ENCODE measurements around the gene VPS9D1.

DNA sequence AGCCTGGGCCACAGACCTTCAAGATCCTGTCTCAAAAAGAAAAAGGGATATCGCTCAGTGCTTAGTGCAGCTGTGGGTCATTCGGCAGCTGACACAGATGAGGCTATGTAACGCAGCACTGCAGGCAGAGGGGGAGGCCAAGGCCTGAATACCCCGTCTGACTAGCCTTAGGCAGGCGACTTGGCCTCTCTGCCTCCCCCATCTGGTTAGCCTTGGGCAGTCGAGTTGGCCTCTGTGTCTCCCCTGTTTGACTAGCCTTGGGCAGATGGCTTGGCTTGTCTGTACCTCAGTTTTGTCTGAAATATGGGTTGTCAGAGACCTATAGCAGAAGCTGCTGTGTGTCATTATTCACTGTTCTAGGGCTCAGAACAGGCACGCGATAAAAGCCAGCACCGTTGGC is 53.1 kb downstream of the VPS9D1 start:
- TF ChIP-seq POLR2A (IDR thresholded peaks at IDR 0.05; ENCODE audit: low read length) (no peak), NR3C1 (IDR thresholded peaks at IDR 0.05) (no peak), CTCF (IDR thresholded peaks at IDR 0.05) (no peak), KDM5A (IDR thresholded peaks at IDR 0.05) (no peak), CEBPB (IDR thresholded peaks at IDR 0.05) (no peak), TFCP2L1 (CRISPR knock-in tag; IDR thresholded peaks at IDR 0.05) (no peak), SMC3 (IDR thresholded peaks at IDR 0.05) (no peak), HDAC2 (IDR thresholded peaks at IDR 0.05) (no peak), ZNF302 (CRISPR knock-in tag; IDR thresholded peaks at IDR 0.05) (no peak)
- TF ChIP-seq, protein P1, sequence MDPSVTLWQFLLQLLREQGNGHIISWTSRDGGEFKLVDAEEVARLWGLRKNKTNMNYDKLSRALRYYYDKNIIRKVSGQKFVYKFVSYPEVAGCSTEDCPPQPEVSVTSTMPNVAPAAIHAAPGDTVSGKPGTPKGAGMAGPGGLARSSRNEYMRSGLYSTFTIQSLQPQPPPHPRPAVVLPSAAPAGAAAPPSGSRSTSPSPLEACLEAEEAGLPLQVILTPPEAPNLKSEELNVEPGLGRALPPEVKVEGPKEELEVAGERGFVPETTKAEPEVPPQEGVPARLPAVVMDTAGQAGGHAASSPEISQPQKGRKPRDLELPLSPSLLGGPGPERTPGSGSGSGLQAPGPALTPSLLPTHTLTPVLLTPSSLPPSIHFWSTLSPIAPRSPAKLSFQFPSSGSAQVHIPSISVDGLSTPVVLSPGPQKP (IDR thresholded peaks at IDR 0.05; ENCODE audit: low read depth, low read length) = no peak

Measured in A549 (cell line).